Heart left ventricle (tissue), 16 donors: ENCODE results near the gene EHMT2. TPM values are rescaled to one million over a fixed set of nuclear protein-coding genes. Genes with fewer than 3 reads are reported as not detected.
A peak's percentile ranks its signal among the peaks of the same experiment; 100 is the strongest.

Experiments used
- ATAC-seq, 4 donors: fragments of 200-7000 bp; cut with Tn5 transposase; one replicate each; pipeline ENCODE4 v1.9.1; 2020 to 2022; ENCODE audit warnings: moderate library complexity in 4 of 4, mild to moderate bottlenecking in 3 of 4, moderate number of reproducible peaks in 1 of 4
- DNase-seq, 5 donors: peaks; one replicate each; pipeline ENCODE4 v3.0.0-alpha.2; 2020
- H3K27ac ChIP-seq, 12 donors: fragments of 200-600 bp; sonication (generic) in 4 of 12; one replicate each; pipeline versions ENCODE4 v1.5.0 to v1.8.0; 2016 to 2022; ENCODE audit warnings: mild to moderate bottlenecking in 2 of 12
- H3K27me3 ChIP-seq, 9 donors: fragments of 200-600 bp; sonication (generic) in 2 of 9; one replicate each; pipeline versions ENCODE4 v1.5.1 to v1.8.0; 2016 to 2022; ENCODE audit warnings: mild to moderate bottlenecking in 3 of 9
- H3K36me3 ChIP-seq, 9 donors: fragments of 200-600 bp; sonication (generic) in 2 of 9; one replicate each; pipeline versions ENCODE4 v1.5.0 to v1.8.0; 2018 to 2022; ENCODE audit warnings: mild to moderate bottlenecking in 2 of 9
- H3K4me1 ChIP-seq, 12 donors: fragments of 200-600 bp; sonication (generic) in 4 of 12; one replicate each; pipeline versions ENCODE4 v1.5.0 to v1.8.0; 2016 to 2022; ENCODE audit warnings: mild to moderate bottlenecking in 3 of 12
- H3K4me3 ChIP-seq, 12 donors: fragments of 200-600 bp; sonication (generic) in 4 of 12; one replicate each; pipeline versions ENCODE4 v1.5.0 to v1.8.0; 2017 to 2022; ENCODE audit warnings: mild to moderate bottlenecking in 9 of 12, moderate library complexity in 4 of 12
- H3K9me3 ChIP-seq, 12 donors: fragments of 200-600 bp; sonication (generic) in 4 of 12; one replicate each; pipeline versions ENCODE4 v1.5.0 to v1.8.0; 2016 to 2022; ENCODE audit warnings: mild to moderate bottlenecking in 1 of 12
- CTCF ChIP-seq, 12 donors: fragments of 200-600 bp; sonication (generic) in 4 of 12; IDR thresholded peaks; one replicate each; pipeline versions ENCODE4 v1.5.0 to v1.8.0; 2018 to 2022; ENCODE audit warnings: antibody characterized with exemption in 12 of 12, mild to moderate bottlenecking in 5 of 12
- POLR2A ChIP-seq, 2 donors: fragments of 450-650 bp; IDR thresholded peaks; one replicate each; pipeline ENCODE4 v1.6.1; 2017; ENCODE audit warnings: antibody characterized with exemption in 2 of 2, mild to moderate bottlenecking in 2 of 2, moderate library complexity in 2 of 2
- WGBS, 4 donors: extraction: QIAGEN DNeasy Blood & Tissue Kit in 2 of 4; methylation state at CpG; one replicate each; pipeline versions ENCODE4 v1.1.5 to v1.1.7; 2013 to 2018; 5-methylcytosine and 5-hydroxymethylcytosine counted together
- intact Hi-C, 10 donors: fragments of 100-400 bp; cut with DNase I; formaldehyde crosslinking; loops; one replicate each; pipeline versions ENCODE4 v1.11.1 to v1.14.2; 2022
- polyA plus RNA-seq, 2 donors: library from polyadenylated mRNA; stranded (reverse); fragments of 200-250 nt; gene quantifications; one replicate each; pipeline ENCODE4 v1.2.3, GENCODE V29; 2013
- total RNA-seq, 9 donors: library from RNA; depleted of rRNA in 2 of 9; stranded (reverse); fragments of >200 nt in 2 of 9; fragmentation: NEBNext Ultra II Directional in 3 of 9; extraction: Animal tissue kit (Norgen Biotek cat#: 25700) in 3 of 9; gene quantifications; one replicate each; pipeline versions ENCODE4 v1.1.0 to v1.2.4, GENCODE V29; 2016 to 2023
- donor health status: ischemic (EF 13 %, LVEDD 7.1; RV severe dilation, severe dysfunction).
- donor health status: healthy with polysubstance abuse.
- donor health status: DM: no; HTN: yes; CAD: no.
- donor health status: DM: no; HTN: no; CAD: no.
- donor health status: ischemic (EF 25% LVEDD 6.9; RV normal size, moderate dysfunction).
- donor health status: ischemic (EF 25% LVEDD 5.7; RV mildly dilated, moderate dysfunction).
- donor health status: healthy.
- donor health status: DM: yes; HTN: yes; CAD: no.
- donor health status: ischemic (EF 35%, LVEDD 5.7; RV mildly dilated, moderate dysfunction).
- donor health status: nonischemic (EF 11% LVEDD 7.7; RV severe dilation, severe dysfunction).
- donor health status: DM: yes; HTN: yes; CAD: no.
- donor health status: PGD.
- donor health status: ischemic (EF 29% LVEDD 5.4; RV normal size, mild dysfunction).
- donor health status: nonischemic (EF 23%, LVEDD 6.1; RV moderate dilation, normal function).

The EHMT2 gene
- total and polyA plus RNA-seq, 11 donors, result 9.0 to 22.1 (median 14.8) TPM

DNA sequence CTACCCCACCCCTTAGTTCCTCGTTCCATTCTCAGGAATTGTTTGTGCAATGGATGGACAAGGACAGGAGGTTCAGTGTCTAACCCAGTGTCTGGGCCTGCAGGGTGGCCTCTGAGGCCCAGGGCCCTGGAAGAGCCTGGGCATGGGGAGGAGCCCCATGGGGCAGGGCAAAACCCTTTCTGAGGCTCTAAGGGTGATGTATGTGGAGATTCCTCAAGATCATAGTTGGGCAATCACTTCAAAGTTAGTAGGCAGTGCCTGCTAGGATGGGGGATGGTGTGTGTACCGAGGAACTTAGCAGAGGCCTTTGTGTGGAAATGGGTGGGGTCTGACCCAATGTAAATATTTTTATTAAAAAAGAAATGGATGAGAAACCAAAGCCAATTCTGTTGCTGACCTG lies 23.3 kb upstream of the EHMT2 start:
- Histone ChIP-seq H3K27me3 (no peaks in the 10 kb centered on the region), H3K9me3 (no peaks in the 10 kb centered on the region), H3K36me3 (no peaks in the 10 kb centered on the region), H3K4me3 (no peak overlapping the region), H3K27ac (no peak overlapping the region), H3K4me1 (no peaks in the 10 kb centered on the region)
- 77 to 89% (median 81%) methylated on average over 2 of the region's 2 CpGs for whole genome bisulfite sequencing, 4 donors
- ATAC-seq, result peak in 1 of 4 donors; percentile 39
- TF ChIP-seq POLR2A (IDR thresholded peaks at IDR 0.05) (no peak), CTCF (IDR thresholded peaks at IDR 0.05) (no peak)
- intact Hi-C loops, result no loop called here
- no peak for DNase-seq

- no peak overlapping the region for H3K27ac ChIP-seq
- no peaks in the 10 kb centered on the region for H3K9me3 ChIP-seq
- intact Hi-C loops, result no loop called here
- WGBS, 4 donors, result 75 to 81% (median 79%) methylated on average over 6 of the region's 6 CpGs
- ATAC-seq (no peak), DNase-seq (no peak)
- H3K4me1 ChIP-seq, result no peaks in the 10 kb centered on the region
- no peaks in the 10 kb centered on the region for H3K36me3 ChIP-seq
- no peaks in the 10 kb centered on the region for H3K27me3 ChIP-seq
- no peak overlapping the region for H3K4me3 ChIP-seq
- no peak for TF ChIP-seq POLR2A (IDR thresholded peaks at IDR 0.05)
- no peak for TF ChIP-seq CTCF (IDR thresholded peaks at IDR 0.05)
Measured at GRCh38 chr6:31919624-31920303, 22.3 kb upstream of the EHMT2 start.

DNA sequence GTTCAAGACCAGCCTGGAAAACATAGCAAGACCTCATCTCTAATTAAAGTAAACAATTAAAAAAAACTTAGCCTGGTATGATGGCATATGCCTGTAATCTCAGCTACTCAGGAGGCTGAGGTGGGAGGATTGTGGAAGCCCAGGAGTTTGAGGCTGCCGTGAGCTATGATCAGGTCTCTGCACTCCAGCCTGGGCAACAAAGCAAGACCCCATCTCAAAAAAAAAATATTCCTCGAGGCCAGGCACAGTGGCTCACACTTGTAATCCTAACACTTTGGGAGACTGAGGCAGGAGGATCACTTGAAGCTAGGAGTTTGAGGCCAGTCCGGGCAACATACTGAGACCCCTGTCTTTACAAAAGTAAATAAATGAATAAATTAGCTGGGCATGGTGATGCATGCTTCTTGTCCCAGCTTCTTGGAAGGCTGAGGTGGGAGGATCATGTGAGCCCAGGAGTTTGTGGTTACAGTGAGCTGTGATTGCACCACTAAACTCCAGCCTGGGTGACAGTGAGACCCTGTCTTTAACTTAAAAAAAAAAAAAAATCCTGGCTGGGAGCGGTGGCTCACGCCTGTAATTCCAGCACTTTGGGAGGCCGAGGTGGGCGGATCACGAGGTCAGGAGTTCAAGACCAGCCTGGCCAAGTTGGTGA lies 20.7 kb upstream of the EHMT2 start:
- no peak for ATAC-seq
- no peak overlapping the region for H3K27ac ChIP-seq
- intact Hi-C loops, result no loop called here
- WGBS, 4 donors, result 75 to 88% (median 84%) methylated on average over 8 of the region's 8 CpGs
- no peaks in the 10 kb centered on the region for H3K9me3 ChIP-seq
- no peaks in the 10 kb centered on the region for H3K4me1 ChIP-seq
- no peak for DNase-seq
- TF ChIP-seq CTCF (IDR thresholded peaks at IDR 0.05) (no peak), POLR2A (IDR thresholded peaks at IDR 0.05) (no peak)
- H3K36me3 ChIP-seq, result no peaks in the 10 kb centered on the region
- no peaks in the 10 kb centered on the region for H3K27me3 ChIP-seq
- H3K4me3 ChIP-seq, result no peak overlapping the region

DNA sequence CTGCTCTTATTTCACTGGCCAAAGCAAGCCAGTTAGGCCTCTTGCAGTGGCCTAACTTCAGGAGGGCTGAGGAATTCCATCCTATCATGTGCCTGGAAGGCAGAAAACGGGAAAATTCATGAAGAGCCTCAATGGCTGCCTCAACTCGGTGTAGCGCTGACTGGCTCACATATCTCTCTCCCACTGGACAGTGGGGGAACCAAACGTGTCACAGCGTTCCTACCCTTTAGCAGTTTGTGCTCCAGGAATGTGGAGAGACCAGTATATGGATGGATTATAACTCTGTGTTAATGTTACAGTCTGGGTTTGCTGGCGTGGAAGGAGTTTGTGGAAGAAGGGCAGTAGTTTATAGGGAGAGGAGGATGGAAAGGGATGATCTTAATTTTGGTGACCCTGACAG lies 18.3 kb upstream of the EHMT2 start:
- Histone ChIP-seq H3K4me1 (peaks cover 0 to 6% (median 0%) of the 10 kb centered on the region in 12 donors), H3K27ac (no peak overlapping the region), H3K36me3 (no peaks in the 10 kb centered on the region), H3K27me3 (no peaks in the 10 kb centered on the region), H3K4me3 (no peak overlapping the region), H3K9me3 (no peaks in the 10 kb centered on the region)
- no peak for DNase-seq
- 79 to 83% (median 81%) methylated on average over 6 of the region's 6 CpGs for WGBS, 4 donors
- no peak for TF ChIP-seq POLR2A (IDR thresholded peaks at IDR 0.05)
- no peak for TF ChIP-seq CTCF (IDR thresholded peaks at IDR 0.05)
- intact Hi-C loops, result no loop called here
- no peak for ATAC-seq
